GM10266 (cell line): ENCODE measurements around the gene DSCAML1.

Source experiments
- DNase-seq: peaks from one replicate; pipeline ENCODE4 v3.0.0; 2012; ENCODE audit errors: extremely low spot score
- TF ChIP-seq, protein P1 (sequence below): IDR thresholded peaks from 2 replicates; pipeline ENCODE4 v1.5.1; 2012; ENCODE audit warnings: mild to moderate bottlenecking, low read depth; ENCODE audit not compliant: control insufficient read depth, insufficient read depth; ENCODE audit errors: missing control alignments

Gene DSCAML1, protein sequence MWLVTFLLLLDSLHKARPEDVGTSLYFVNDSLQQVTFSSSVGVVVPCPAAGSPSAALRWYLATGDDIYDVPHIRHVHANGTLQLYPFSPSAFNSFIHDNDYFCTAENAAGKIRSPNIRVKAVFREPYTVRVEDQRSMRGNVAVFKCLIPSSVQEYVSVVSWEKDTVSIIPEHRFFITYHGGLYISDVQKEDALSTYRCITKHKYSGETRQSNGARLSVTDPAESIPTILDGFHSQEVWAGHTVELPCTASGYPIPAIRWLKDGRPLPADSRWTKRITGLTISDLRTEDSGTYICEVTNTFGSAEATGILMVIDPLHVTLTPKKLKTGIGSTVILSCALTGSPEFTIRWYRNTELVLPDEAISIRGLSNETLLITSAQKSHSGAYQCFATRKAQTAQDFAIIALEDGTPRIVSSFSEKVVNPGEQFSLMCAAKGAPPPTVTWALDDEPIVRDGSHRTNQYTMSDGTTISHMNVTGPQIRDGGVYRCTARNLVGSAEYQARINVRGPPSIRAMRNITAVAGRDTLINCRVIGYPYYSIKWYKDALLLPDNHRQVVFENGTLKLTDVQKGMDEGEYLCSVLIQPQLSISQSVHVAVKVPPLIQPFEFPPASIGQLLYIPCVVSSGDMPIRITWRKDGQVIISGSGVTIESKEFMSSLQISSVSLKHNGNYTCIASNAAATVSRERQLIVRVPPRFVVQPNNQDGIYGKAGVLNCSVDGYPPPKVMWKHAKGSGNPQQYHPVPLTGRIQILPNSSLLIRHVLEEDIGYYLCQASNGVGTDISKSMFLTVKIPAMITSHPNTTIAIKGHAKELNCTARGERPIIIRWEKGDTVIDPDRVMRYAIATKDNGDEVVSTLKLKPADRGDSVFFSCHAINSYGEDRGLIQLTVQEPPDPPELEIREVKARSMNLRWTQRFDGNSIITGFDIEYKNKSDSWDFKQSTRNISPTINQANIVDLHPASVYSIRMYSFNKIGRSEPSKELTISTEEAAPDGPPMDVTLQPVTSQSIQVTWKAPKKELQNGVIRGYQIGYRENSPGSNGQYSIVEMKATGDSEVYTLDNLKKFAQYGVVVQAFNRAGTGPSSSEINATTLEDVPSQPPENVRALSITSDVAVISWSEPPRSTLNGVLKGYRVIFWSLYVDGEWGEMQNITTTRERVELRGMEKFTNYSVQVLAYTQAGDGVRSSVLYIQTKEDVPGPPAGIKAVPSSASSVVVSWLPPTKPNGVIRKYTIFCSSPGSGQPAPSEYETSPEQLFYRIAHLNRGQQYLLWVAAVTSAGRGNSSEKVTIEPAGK (N-terminal part only)

DNA sequence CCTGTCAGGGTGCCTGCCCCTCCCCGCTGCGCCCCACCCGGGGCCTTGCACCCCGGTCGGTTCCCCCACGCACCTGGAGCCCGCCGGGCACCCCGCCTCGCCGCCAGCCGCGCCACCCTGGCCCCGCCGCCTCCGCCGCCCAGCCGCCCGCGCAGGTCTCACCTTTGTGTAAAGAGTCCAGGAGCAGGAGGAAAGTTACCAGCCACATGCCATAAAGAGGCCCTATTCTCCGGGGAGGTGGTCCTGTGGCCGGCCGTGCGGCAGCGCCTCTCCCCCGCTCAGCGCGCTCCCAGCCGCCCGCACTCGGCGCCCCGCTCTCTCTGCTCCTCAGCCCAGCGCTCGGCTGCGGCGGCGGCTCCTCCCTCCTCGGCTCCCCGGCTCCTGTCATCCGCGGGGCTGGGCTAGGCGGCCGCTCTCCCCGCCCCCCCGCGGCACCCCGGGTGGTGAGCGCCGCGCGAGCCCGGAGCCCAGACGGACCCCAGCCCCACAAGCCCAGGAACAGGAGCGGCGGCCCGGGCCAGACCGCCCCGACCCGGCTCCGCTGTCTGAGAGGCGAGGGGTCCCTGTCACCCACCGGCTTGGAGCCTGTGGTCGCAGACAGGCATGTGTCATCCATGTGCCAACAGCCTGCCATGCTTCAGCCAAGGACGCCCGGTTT is at the start of gene DSCAML1:
Gene DSCAML1, minus strand, starts transcription at position 345 of the 658 bp plus-strand sequence. Its CDS starts 137 bp downstream, at position 208.
- DNase-seq = no peak
- TF ChIP-seq, protein P1, sequence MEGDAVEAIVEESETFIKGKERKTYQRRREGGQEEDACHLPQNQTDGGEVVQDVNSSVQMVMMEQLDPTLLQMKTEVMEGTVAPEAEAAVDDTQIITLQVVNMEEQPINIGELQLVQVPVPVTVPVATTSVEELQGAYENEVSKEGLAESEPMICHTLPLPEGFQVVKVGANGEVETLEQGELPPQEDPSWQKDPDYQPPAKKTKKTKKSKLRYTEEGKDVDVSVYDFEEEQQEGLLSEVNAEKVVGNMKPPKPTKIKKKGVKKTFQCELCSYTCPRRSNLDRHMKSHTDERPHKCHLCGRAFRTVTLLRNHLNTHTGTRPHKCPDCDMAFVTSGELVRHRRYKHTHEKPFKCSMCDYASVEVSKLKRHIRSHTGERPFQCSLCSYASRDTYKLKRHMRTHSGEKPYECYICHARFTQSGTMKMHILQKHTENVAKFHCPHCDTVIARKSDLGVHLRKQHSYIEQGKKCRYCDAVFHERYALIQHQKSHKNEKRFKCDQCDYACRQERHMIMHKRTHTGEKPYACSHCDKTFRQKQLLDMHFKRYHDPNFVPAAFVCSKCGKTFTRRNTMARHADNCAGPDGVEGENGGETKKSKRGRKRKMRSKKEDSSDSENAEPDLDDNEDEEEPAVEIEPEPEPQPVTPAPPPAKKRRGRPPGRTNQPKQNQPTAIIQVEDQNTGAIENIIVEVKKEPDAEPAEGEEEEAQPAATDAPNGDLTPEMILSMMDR = no peak

DNA sequence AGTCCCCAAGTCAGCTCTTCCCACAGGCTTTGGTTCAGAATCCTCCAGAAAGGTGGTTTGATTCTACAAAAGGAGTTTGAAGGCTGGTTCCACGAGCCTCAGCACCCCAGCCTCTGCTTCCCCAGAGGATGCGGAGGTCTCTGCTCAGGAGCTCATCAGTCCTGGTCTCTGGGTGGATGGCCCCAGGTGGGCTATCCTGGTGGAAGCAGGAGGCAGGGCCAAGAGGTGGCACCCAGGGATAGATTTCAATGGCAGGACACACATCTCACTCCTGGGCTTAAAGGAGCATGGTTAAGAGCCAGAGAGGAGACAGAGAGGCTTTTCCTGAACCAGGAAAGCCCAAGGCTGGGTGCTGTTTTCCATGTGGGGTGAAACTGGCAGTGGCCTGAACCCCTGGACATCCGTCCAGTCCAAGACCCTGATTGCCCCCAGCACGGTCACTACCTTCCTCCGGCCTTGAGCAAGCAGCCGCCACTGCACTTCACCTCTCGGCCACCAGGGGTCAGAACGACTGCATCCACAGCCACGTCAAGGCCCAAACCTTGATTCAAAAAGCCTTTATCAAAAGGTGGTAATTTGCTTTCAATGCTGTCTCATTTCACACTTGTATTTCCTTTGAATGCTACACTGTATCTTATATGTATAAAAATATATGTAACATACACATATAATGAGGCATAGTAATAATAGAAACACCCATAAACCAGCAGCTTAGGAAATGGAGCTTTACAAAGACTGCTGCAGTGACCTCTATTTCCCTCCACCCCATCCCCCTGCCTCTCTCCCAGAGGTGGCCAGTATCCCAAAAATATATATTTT is 46.9 kb upstream of the DSCAML1 start:
- DNase-seq = peak; percentile 63
- TF ChIP-seq, protein P1 = peak; percentile 91

DNA sequence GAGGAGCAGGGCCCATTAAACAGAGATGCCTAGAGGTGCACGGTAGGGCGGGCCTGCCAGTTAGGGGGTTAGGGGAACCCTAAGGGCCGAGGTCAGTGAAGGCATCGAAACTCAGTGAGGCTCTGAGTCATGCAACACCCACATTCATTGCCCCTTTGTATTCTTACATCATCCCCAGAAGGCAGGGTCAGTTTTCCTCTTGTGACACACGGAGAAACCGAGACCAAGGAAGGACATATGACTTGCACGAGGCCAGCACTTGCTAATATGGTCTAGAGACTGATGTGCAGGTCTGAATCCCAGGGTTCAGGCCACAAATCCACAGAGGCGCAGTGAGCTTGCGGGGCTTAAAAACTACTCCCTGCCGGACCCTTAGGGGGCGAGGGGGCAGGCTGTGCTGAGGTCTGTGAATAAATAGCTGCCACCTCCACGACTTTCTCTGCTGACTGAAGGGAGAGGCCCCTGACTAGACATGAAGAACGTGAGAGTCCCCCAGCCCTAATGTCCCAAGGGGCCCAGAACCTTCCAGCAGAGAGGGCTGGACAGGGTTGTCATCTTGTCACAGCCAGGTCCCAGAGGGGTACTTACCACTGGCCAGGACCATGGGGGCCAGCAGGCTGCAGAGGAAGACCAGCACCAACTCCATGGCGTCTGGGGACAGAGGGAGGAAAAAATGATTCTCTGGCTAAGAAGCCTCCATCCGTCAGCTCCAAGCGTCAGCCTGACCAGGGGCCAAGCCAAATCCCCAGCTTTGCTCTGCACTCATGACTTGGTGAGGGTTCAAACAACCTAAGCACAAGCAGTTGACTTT is 45.3 kb upstream of the DSCAML1 start:
- TF ChIP-seq, protein P1 = no peak
- DNase-seq = no peak

DNA sequence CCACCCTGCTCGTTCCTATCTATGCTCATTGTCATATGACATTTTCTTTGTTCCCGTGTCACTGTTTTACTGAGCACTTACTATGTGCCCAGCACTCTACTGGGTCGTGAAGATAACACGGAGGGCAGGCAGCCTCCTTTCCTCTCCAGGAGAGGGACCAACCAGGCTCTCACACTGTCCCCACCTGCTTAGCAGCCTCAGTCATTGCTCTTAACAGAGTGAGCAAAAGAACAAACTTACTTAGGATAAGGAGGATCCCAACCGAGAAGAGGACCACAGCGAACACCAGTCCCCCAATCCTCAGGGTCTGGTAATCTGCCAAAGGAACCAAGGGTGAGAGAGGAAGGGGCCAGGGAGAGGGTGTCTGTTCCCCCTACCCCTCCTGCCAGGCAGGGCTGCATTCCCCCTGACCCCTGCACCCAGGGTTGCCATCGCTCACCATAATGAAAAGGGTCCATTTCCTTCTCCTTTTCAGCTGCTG is 44.6 kb upstream of the DSCAML1 start:
- TF ChIP-seq, protein P1 = no peak
- no peak for DNase-seq

DNA sequence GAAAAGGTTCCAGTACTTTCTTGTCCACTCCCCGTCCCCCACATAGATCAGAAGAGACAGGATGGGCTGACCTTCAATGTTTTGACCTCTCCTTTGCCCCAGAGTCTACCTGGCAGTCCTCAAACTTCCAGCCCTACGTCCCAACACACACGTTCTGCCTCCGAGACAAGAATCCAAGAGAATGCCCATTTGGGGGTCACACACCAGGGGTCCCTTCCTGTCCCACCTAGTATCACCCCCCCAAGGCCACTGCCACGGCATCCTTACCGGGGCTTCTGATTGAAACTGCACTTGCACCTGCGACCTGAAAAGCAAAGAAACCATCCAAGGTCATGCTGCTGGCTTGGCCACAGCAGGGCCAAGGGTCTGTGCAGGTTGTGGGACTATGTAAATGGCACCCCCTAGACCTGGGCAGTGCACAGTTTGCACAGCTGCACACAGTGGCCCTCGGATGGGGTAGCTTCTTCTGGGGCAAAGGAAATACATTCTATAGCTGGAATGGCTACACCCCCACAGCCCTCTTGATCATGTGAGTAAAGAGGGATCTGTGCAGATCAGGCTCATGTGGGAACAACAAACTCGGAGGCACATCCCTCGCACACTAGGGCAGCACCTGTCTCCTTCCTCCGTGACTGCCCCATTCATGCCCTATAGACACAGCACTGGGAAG is 44.0 kb upstream of the DSCAML1 start:
- DNase-seq = no peak
- TF ChIP-seq, protein P1 = no peak
